ENCODE data around the gene JAM3.

The JAM3 gene

DNA sequence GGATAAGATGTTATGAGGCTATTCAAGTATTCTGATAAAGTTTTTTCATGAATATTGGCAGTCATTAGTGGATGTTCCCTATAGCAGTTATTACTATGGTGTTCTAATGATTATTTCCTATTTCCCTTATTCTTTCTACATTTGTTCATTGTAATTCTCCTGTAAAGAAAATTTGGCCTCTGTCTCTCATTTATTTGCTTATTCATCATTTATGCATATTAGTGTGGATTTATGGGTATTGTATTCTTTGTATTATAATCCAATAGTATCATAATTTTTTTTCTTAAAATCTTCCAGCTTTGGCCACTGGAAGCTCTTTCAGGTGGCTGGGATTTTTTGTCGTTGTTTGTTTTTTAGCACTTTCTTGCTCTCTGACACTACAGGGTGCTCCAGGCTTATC is 47.3 kb downstream of the JAM3 start:
- no peak for DNase-seq

- DNase-seq, result no peak
Observed at GRCh38 chr11:134118006-134118405, 49.1 kb downstream of the JAM3 start.

DNA sequence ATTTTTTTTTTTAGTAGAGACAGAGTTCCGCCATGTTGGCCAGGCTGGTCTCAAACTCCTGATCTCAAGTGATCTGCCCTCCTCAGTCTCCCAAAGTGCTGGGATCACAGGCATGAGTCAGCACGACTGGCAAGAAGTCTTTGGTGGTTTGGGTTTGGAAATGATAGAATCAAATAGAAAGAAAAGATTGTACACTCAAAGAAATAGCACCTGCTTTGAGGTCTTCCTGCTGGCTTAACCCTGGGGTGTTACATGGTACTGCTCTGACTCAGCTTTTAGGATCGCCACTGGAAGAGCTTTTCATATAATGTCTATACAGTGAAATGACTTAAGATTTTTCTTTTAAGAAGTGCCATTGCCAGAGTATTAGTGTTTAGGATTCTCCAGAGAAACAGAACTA is 50.2 kb downstream of the JAM3 start:
- DNase-seq, result no peak

- DNase-seq, result no peak
Observed at GRCh38 chr11:134120143-134120850, 51.4 kb downstream of the JAM3 start.

DNA sequence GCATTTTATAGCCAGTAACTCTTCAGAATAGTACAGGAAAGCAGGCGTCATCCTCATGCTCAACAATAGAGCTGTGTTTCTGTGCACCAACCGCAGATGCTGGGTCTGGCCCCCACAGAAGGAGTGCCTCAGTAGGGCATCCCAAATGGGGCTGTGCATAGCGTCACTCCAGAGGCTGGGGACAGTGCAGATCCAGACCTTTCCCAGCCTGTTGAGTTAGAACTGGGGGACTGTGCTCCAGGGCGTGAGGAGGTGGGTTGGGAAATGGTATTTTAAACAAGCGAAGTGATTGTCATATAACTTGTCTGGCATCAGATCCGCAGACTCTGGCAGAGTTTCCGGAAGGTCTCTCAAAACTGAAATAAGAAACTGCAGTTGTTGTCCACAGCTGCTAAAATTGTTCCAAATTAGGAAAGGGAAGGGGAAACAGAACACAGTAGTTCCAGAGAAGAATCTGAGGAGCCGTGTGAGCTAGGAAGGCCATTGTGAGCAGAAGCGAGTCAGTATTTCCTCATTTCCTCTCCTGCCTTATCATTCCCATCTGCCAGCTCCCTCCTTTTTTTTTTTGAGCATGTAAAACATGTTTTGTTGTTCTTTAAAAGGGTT is 52.2 kb downstream of the JAM3 start:
- no peak for DNase-seq

DNA sequence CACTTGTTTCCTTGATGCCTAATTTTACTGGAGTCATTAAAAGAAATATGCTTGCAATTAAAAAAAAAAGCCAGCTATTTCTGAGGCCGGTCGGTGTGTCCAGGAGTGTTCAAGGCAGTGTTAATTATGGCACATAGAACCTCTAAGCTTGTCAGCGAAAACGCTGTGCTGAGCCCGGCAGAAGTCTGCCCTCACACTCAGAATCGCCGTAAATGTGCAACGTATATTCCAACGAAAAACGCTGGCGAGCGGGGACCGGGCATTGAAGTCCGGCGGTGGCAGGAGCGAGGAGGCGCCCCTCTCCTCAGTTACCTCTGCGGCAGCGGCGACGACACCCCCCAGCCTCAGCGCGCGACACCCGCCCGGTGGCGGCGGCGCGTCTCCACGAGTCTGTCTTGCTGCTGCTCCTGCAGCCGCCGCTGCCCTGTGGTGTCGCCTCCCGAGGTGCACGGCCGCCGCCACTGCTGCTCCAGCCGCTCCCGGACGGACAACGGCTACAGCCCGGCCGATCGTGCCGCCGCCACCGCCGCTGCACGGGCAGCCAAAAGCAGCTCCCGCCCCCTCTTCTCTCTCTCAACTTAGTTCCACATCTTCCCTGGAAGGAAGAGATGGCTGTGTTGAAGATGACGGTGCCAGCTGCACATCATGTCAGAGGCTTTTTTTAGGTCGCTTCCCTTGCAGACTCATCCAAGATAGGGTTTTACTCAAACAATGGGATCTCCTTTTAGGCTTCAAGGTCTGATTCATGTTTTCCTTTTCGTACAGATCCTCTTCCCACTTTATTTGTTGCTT is 56.0 kb downstream of the JAM3 start:
- DNase-seq, result no peak

GRCh38 chr11:134125507-134125906 is 56.6 kb downstream of the JAM3 start:
- DNase-seq, result no peak

- DNase-seq, result no peak
Observed at GRCh38 chr11:134126217-134126822, 57.4 kb downstream of the JAM3 start.

GRCh38 chr11:134131628-134132244 is 62.9 kb downstream of the JAM3 start:
- no peak for DNase-seq

GRCh38 chr11:134132808-134133207 is 63.9 kb downstream of the JAM3 start:
- DNase-seq, result no peak

GRCh38 chr11:134134167-134134566 is 65.3 kb downstream of the JAM3 start:
- no peak for DNase-seq

GRCh38 chr11:134138376-134138775 is 69.5 kb downstream of the JAM3 start:
- no peak for DNase-seq

DNA sequence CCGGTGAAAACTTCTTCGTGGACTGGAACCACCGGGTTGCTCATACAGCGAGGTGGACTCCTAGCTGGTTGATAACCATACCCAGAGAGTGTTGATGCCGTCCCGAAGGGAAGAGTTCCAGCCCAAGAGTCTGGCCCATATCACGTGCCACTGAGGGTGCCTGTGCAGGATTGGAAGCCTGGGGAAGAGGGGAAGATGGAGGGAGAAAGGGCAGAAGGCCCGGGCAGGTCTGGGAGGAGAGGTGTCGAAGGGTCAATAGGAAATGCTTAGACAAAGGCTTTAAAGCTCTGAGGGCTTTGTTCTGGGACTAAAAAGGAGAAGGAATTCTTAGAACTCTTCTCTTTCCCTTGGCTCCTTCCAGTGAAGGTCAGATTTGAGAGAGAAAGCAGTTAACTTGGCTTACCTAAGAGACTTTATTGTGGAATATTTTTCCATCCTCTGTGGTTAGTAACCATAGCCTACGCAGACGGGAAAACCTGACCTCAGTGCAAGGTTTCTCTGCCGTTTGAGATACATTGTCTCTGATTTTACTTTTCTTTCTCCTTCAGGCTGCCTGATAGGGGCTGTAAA is 70.5 kb downstream of the JAM3 start:
- DNase-seq, result no peak

GRCh38 chr11:134139873-134140331 is 71.0 kb downstream of the JAM3 start:
- peak; percentile 47 for DNase-seq

DNA sequence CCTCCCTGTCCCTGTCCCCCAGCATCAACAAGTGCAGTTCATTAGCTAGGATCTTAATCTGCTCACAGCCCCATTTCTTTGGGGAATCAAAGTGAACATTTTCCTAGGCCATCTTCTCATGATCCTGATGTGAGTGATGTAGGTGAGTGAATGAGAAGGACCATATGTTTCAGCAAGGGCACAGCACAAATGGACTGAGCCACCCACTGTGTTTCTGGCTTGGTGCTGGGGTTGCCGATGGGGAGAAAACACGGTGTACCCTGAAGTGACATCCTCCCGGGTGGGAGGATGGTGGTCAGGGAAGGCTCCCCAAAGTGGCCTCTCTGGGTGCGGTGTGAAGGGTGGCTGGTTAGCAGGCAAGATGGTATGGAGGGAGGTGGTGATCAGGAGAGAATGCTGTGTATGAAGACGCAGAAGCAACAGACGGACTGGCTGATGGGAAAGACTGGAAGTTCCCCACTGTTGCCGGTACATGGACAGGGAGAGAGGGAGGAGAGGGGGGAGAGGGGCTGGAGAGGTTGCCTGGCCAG is 72.2 kb downstream of the JAM3 start:
- DNase-seq, result no peak

- DNase-seq, result no peak
Observed at GRCh38 chr11:134142536-134142935, 73.7 kb downstream of the JAM3 start.

DNA sequence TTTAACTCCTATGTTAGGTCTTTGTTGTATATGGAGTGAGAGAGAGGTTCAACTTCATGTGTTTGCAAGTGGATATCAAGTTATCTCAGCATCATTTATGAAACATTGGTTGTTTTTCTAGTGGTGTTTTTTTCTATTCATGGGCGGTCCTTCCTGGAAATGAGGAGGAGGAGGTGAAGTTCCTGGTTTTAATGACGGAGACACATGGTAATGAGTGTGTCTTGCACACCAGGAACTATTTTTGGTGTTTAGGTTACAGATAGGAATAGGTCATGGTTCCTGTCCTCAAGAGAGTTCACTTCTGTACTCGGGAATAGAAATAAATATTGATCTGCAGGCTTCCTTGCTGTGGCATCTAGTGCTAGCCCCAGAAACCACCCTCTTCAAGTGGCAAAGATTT is 74.9 kb downstream of the JAM3 start:
- DNase-seq, result no peak

DNA sequence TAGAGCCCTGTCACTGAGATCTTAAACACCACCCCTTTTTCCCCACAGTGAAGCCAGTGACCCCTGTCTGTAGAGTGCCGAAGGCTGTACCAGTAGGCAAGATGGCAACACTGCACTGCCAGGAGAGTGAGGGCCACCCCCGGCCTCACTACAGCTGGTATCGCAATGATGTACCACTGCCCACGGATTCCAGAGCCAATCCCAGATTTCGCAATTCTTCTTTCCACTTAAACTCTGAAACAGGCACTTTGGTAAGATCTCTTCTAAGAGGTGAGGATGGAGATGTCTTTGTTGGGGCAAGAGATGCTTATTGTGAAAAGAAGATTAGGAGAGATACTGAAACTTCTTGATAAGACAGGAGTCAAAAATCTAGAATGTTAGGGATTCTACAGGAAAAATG is 75.9 kb downstream of the JAM3 start:
- DNase-seq, result no peak

- no peak for DNase-seq
Observed at GRCh38 chr11:134145715-134146114, 76.8 kb downstream of the JAM3 start.

DNA sequence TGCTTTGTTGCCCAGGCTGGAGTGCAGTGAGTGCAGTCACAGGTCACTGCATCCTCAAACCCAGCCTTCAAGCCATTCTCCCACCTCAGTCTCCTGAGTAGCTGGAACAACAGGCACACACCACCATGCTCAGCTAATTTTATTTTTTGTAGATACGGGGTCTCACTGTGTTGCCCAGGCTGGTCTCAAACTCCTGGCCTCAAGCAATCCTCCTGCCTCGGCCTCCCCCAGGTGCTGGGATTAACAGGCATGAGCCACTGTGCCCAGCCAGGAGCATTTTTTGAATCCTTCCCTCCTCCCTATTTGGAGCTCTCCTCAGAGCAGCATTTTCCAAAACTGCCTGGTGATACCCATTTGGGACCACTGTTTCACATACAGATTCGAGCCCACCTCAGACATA is 77.7 kb downstream of the JAM3 start:
- no peak for DNase-seq

- DNase-seq, result no peak
Observed at GRCh38 chr11:134149371-134149770, 80.5 kb downstream of the JAM3 start.

- no peak for DNase-seq
Observed at GRCh38 chr11:134150195-134150903, 81.5 kb downstream of the JAM3 start.
